Raji (cell line): ENCODE results near the gene CGB2.
"Not testable (repeated sequence)": the region's sequence is repeated elsewhere in the genome, so short reads cannot be mapped to it uniquely, and the experiment has no call there.

Source experiments
- POLR2A ChIP-seq: IDR thresholded peaks from 2 replicates; pipeline ENCODE4 v1.6.1; 2011; ENCODE audit warnings: low read depth, low read length, control low read depth; ENCODE audit not compliant: insufficient read depth

CGB2 gene

GRCh38 chr19:49020931-49021895 lies 10.5 kb upstream of the CGB2 start:
- no peak for TF ChIP-seq POLR2A

DNA sequence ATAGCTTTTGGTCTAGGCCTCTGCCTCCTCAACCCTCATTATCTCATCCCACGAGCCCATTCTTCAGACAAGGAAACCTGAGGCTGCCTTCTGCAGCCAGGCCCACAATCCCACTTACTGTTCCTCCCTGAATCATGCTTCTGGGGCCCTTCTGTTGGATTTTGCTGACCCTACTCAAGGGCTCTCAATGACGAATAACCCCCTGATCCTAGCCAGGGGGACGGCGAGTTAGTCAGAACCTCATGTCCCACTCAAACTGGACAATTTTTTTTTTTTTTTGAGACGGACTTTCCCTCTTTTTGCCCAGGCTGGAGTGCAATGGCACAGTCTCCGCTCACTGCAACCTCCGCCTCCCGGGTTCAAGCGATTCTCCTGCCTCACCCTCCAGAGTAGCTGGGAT lies 9.6 kb upstream of the CGB2 start:
- no peak for TF ChIP-seq POLR2A

- TF ChIP-seq POLR2A = not testable (repeated sequence)
These were observed 7.5 kb upstream of the CGB2 start, which contains the start of gene CGB3 for GRCh38 chr19:49024233-49024632. CGB3 (minus strand) TSS chr19:49024333; CDS start chr19:49023971, 362 bp downstream.

DNA sequence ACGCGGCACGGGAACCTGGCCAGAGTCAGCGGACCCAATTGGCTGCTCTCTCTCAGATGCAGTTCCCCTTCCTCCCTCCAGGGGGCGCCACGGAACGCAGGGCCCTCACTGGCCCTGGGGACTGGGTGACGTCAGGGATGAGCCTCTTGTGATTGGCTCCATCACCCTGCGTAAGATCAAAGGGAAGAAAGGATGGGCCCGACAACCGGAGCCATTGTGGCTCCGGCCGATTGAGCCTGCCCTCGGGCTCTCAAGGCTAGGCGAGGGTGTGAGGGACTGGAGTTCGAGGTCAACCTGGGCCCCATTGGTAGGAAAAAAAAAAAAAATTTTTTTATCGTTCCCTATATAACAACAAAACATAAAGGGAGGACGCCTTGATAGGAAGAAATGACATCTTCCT lies 5.1 kb downstream of the CGB2 start, which contains the start of gene CGB1:
Gene CGB1, minus strand, starts transcription at position 81 of the 400 bp plus-strand sequence. CDS start 184 bp downstream, outside the sequence.
- not testable (repeated sequence) for TF ChIP-seq POLR2A

- TF ChIP-seq POLR2A = no peak
These were observed 10.5 kb downstream of the CGB2 start for GRCh38 chr19:49042177-49042576.

- not testable (repeated sequence) for TF ChIP-seq POLR2A
These were observed 11.9 kb downstream of the CGB2 start, which contains the start of gene CGB5 for GRCh38 chr19:49043548-49043947. CGB5 (plus strand) TSS chr19:49043848; CDS start chr19:49044210, 362 bp downstream.

- TF ChIP-seq POLR2A = not testable (repeated sequence)
These were observed 17.3 kb downstream of the CGB2 start, which contains the start of gene CGB8 for GRCh38 chr19:49049011-49049410. CGB8 (minus strand) TSS chr19:49049111; CDS start chr19:49048739, 372 bp downstream.

- no peak for TF ChIP-seq POLR2A
These were observed 24.6 kb downstream of the CGB2 start for GRCh38 chr19:49056101-49056901.

DNA sequence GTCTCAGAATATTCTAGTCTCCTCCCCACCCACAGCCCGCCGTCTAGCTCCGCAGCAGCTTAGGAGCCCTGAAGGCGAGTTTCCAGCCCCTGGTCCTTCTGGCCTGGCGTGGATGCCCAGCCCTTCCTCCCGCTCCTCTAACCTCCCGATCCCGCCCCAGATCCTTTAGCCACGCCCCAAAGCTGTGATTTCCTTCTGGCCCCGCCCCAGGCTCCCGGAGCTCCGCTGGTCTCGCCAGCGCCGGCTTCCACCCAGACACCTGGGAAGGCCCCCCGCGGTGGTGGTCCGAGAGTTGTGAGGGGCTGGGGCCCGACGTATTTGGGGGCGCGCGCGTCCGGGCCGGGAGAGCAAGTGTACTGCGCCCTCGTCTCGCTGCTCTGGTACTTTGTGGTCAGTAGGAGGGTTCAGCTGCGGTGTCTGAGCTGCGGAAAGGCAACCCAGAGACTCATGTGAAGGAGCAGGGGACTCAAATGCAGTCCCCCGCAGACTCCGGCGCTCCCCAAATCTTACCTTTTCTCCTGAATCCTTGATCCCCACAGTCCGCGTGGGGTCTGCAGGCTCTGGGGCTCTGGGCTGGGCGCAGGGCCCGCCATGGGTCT lies 26.0 kb downstream of the CGB2 start, which contains the start of gene CGB7:
Gene CGB7, minus strand, starts transcription at position 114 of the 599 bp plus-strand sequence. CDS start 2,374 bp downstream, outside the sequence.
- no peak for TF ChIP-seq POLR2A

GRCh38 chr19:49058562-49058961 lies 26.9 kb downstream of the CGB2 start:
- TF ChIP-seq POLR2A = no peak

DNA sequence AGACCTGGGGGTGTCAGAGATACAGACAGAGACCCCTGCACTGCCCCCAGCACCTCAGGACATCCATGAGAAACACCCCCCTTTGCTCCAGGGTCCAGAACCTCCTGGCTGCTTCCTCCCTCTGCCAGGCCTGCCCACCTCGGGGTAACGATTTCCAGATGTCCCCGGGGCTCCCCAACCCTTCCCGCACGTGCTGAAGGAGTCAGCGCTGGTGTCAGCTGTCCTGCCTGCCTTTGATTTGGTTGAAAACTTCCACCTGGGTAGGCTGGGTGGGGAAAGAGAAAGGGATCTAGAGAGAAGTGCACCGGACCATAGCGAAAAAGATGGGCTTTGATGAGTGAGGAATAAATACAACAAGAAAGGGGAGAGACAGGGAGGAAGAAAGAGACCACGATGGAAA lies 27.4 kb downstream of the CGB2 start:
- no peak for TF ChIP-seq POLR2A

DNA sequence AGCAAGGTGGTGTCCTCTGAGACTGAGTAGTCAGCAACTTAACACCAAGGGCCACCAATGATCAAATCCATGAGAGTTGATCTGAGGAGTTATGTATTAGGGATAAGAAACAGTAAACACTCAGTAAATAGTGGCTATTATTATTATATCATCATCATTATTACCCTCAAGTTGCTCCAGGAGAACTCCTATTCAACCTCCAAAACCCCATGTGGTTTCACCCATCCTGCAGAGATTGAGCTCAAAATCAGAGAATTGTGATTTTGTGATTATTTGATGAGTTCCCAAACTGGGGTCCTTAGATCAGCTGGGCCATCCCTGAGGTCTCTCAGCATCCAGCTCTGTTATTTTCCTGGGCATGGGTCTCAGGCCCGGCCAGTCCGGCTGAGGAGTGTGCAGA lies 29.3 kb downstream of the CGB2 start:
- no peak for TF ChIP-seq POLR2A

- no peak for TF ChIP-seq POLR2A
These were observed 29.8 kb downstream of the CGB2 start for GRCh38 chr19:49061445-49061844.

DNA sequence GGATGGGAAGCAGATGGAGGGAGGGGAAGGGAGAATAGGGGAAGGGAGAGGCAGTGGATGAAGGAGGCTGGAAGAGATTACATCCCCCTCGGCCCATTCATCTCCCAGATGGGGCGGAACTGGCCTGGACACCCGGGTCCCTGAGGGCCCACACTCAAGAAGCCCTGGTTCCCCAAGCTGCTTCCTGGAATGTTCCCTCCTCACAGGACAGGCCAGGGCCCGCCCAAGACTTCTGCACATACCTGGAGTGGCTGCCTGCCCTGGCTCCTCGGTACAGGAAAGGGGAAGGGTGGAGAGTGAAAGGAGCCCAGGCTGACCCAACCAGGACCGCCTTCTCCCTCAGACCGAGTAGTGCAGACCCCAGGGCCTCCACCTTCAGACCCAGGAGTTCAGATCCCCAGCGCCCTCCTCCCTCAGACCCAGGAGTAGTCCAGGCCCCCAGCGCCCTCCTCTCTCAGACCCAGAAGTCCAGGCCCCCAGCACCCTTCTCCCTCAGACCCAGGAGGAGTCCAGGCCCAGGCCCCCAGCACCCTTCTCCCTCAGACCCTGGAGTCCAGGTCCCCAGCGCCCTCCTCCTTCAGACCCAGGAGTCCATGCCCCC lies 32.4 kb downstream of the CGB2 start:
- TF ChIP-seq POLR2A = no peak

- TF ChIP-seq POLR2A = no peak
These were observed 33.3 kb downstream of the CGB2 start, which contains the start of gene NTF4 for GRCh38 chr19:49064768-49065611. NTF4 (minus strand) TSS chr19:49064818; CDS start chr19:49061997, 2,821 bp downstream.
